22Rv1 (cell line): ENCODE results near the gene ZBTB37.

Experiments used
- CTCF ChIP-seq: fragments of 450-650 bp; IDR thresholded peaks from 2 replicates; pipeline ENCODE4 v1.5.1; 2017; ENCODE audit warnings: mild to moderate bottlenecking
- ZFX ChIP-seq: fragments of 450-650 bp; IDR thresholded peaks from 2 replicates; pipeline ENCODE4 v1.6.1; 2017; ENCODE audit warnings: antibody characterized with exemption, borderline replicate concordance

- TF ChIP-seq CTCF, result no peak
- TF ChIP-seq ZFX, result no peak
Measured at GRCh38 chr1:173889885-173890284, 21.7 kb downstream of the ZBTB37 start.
